ENCODE data around the gene HMG20A. TPM values are rescaled to one million over a fixed set of nuclear protein-coding genes. Genes with fewer than 3 reads are reported as not detected.

Gene HMG20A
- total RNA-seq, 1 experiment from 2014 or later: 54.0 TPM

GRCh38 chr15:77506311-77507142, 85.8 kb downstream of the HMG20A start:
- POLR2A ChIA-PET: no interaction called here
- TF ChIP-seq POLR2AphosphoS5 (IDR thresholded peaks at IDR 0.05; ENCODE audit: low read depth, low read length): no peak
- TF ChIP-seq TCF7L2 (IDR thresholded peaks at IDR 0.05; ENCODE audit: low read depth, low read length): no peak
- no peak for TF ChIP-seq REST (IDR thresholded peaks at IDR 0.05; ENCODE audit: insufficient read depth in 1 of 2, low read depth in 2 of 2, low read length in 1 of 2)
- TF ChIP-seq SIN3A (IDR thresholded peaks at IDR 0.05; ENCODE audit: borderline replicate concordance, insufficient read depth, low read depth, low read length): no peak
- no peak for TF ChIP-seq CTCF (IDR thresholded peaks at IDR 0.05)
- no peak for ATAC-seq

DNA sequence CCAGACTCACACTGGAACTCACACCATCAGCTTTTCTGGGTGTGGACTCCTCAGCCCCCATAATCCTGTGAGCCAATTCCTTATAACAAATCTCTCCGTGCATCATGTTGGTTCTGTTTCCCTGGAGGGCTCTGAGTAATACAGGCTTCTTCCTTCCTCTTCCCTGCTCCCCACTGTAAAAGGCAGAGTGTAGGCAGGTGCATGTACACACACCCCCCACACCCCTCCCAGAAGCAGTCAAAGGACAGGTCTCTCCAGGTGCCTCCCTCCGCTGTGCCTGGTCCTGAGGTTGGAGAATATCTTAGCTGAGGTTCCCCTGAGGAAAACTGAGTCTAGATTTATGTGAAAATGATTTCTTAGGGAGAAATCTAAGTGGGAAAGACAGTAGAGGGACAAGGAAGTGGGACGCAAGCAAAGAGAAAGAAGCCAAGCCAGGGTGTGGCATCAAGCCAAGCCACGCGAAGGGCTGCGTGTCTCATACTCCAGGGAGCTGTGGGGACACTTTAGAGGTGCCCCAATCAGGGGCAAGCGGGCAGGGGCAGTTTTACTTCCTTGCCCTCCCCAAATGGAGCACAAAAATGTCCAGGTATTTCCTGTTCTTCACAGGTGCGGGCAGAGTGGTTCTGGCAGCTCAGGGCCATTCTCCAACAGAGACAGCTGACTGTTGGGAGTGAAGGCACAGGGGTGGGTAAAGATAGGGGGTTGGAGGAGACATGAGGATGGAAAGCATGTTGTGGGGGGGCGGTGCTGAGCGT, 86.6 kb downstream of the HMG20A start:
- in situ Hi-C loops (cut with HindIII; ENCODE audit: low pct_unique_long_range_greater_than_20kb, low sequenced_read_pairs) (no loop called here), intact Hi-C loops (cut with micrococcal nuclease; ENCODE audit: unreplicated experiment) (no loop called here)
- H3K9me3 ChIP-seq (ENCODE audit: control insufficient read depth, insufficient read depth, low read depth, low read length): no peaks in the 10 kb centered on the region
- ATAC-seq: peak; percentile 43
- no peak for DNase-seq (ENCODE audit: low read depth, low spot score)
- H3K4me3 ChIP-seq (ENCODE audit: low read depth in 2 of 2, low read length in 2 of 2): 0 out of 4 replicates have a peak overlapping the region, but pooled peaks of 1 of the 2 experiments have one; percentile 6
- ChIA-PET POLR2A (interaction anchor here (0.6 to 1.0 kb wide), 3 partner anchors 70 to 400 kb away, joined by 3 to 9 read pairs (median 6); no protein-coding TSS in a partner anchor), CTCF (interaction anchor here (2.0 kb wide), 1 partner anchor 10 kb away, joined by 6 read pairs; no protein-coding TSS in a partner anchor)
- no peaks in the 10 kb centered on the region for H3K36me3 ChIP-seq (ENCODE audit: control insufficient read depth, insufficient read depth, low read length)
- BruUV-seq (replicated peaks): no TSS peak
- TF ChIP-seq SIN3A (IDR thresholded peaks at IDR 0.05; ENCODE audit: borderline replicate concordance, insufficient read depth, low read depth, low read length) (no peak), CTCF (IDR thresholded peaks at IDR 0.05) (no peak), REST (IDR thresholded peaks at IDR 0.05; ENCODE audit: insufficient read depth in 1 of 2, low read depth in 2 of 2, low read length in 1 of 2) (no peak), POLR2AphosphoS5 (IDR thresholded peaks at IDR 0.05; ENCODE audit: low read depth, low read length) (no peak), TCF7L2 (IDR thresholded peaks at IDR 0.05; ENCODE audit: low read depth, low read length) (no peak)
- H3K4me1 ChIP-seq (ENCODE audit: control insufficient read depth, insufficient read depth, low read length): peaks cover 50% of the 10 kb centered on the region
- peak overlapping the region; percentile 82 for H3K27ac ChIP-seq (ENCODE audit: low read length)
- no peaks in the 10 kb centered on the region for H3K27me3 ChIP-seq (ENCODE audit: control insufficient read depth, insufficient read depth, low read length)

More at GRCh38 chr15:77506311-77507142, 85.8 kb downstream of the HMG20A start:
- CTCF ChIA-PET: no interaction called here
- BruUV-seq (replicated peaks): no TSS peak
- DNase-seq (ENCODE audit: low read depth, low spot score): no peak
- Histone ChIP-seq H3K9me3 (ENCODE audit: control insufficient read depth, insufficient read depth, low read depth, low read length) (no peaks in the 10 kb centered on the region), H3K4me3 (ENCODE audit: low read depth in 2 of 2, low read length in 2 of 2) (no peak overlapping the region), H3K36me3 (ENCODE audit: control insufficient read depth, insufficient read depth, low read length) (no peaks in the 10 kb centered on the region), H3K4me1 (ENCODE audit: control insufficient read depth, insufficient read depth, low read length) (peaks cover 50% of the 10 kb centered on the region), H3K27ac (ENCODE audit: low read length) (peak overlapping the region; percentile 82), H3K27me3 (ENCODE audit: control insufficient read depth, insufficient read depth, low read length) (no peaks in the 10 kb centered on the region)
- intact Hi-C loops (cut with micrococcal nuclease; ENCODE audit: unreplicated experiment): no loop called here
- in situ Hi-C loops (cut with HindIII; ENCODE audit: low pct_unique_long_range_greater_than_20kb, low sequenced_read_pairs): no loop called here

Measured in Panc1 (cell line).